ENCODE results near the gene GADD45GIP1.

GRCh38 chr19:12947702-12948611, 9.1 kb downstream of the GADD45GIP1 start:
- TF ChIP-seq CTCF (conservative IDR thresholded peaks at IDR 0.05 in 1 of 2, IDR thresholded peaks at IDR 0.05 in 1 of 2; ENCODE audit: extremely low read depth in 1 of 2, insufficient read depth in 1 of 2, low read depth in 1 of 2, low read length in 2 of 2) (no peak), EZH2 (IDR thresholded peaks at IDR 0.05; ENCODE audit: borderline replicate concordance, low read length) (no peak)

Data from mammary epithelial cell (primary cell).